HG03135 (cell line): ENCODE results near the gene AJM1.

Experiments
- ATAC-seq: cut with Tn5 transposase; IDR thresholded peaks from one replicate; pipeline ENCODE4 v1.9.1; 2021; ENCODE audit warnings: mild to moderate bottlenecking, moderate library complexity; ENCODE audit not compliant: unreplicated experiment

Gene AJM1

GRCh38 chr9:136853596-136854112 is 11.4 kb downstream of the AJM1 start:
- no peak for ATAC-seq

DNA sequence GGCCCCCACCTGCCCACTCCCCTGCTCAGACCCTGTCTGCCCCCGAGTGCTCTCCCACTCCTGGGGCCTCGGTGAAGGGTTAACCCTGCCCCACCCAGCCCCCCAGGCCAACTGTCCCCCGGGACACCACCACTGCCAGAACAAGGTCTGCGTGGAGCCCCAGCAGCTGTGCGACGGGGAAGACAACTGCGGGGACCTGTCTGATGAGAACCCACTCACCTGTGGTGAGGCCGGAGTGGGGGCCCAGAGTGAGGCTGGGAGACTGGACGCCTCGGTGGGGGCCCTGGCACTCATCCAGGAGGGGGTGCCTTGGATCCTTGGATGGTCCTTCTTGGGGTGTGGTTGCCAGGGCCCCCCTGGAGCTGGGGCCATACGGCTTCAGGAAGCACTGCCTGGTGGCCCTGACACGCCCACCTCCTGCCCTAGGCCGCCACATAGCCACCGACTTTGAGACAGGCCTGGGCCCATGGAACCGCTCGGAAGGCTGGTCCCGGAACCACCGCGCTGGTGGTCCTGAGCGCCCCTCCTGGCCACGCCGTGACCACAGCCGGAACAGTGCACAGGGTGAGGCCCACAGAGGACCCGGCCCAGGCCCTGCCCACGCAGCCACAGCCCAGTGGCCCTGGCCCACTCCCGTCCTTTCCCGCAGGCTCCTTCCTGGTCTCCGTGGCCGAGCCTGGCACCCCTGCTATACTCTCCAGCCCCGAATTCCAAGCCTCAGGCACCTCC is 12.0 kb downstream of the AJM1 start:
- no peak for ATAC-seq

DNA sequence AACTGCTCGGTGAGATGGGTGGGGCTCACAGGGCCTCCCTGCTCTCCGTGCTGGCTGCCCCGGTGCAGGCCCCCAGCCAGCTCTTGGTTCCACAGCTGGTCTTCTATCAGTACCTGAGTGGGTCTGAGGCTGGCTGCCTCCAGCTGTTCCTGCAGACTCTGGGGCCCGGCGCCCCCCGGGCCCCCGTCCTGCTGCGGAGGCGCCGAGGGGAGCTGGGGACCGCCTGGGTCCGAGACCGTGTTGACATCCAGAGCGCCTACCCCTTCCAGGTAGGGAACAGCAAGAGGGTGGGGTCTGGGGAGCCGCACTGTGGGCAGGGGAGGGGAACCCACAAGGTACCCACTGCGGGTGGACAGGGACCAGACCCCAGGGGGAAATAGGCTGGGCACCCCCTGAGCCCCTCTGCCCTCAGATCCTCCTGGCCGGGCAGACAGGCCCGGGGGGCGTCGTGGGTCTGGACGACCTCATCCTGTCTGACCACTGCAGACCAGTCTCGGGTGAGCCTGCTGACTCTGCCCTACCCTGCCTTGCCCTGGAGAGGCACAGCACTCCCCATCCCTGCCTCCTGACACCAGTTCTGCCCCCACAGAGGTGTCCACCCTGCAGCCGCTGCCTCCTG is 12.7 kb downstream of the AJM1 start:
- no peak for ATAC-seq

DNA sequence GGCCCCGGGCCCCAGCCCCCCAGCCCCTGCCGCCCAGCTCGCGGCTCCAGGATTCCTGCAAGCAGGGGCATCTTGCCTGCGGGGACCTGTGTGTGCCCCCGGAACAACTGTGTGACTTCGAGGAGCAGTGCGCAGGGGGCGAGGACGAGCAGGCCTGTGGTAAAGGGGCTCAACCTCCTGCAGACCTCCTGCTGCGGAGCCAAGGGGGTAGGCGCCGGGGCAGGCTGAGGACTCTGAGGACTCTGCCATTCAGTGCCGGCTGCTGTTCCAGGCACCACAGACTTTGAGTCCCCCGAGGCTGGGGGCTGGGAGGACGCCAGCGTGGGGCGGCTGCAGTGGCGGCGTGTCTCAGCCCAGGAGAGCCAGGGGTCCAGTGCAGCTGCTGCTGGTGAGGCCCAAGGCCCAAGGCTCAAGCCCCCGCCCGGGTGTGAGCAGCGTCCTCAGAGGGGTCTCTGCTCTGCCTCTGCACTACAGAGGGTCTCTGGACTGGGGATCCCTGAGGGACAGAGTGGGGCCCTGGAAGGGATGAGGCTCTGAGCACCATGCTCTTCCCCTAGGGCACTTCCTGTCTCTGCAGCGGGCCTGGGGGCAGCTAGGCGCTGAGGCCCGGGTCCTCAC is 13.3 kb downstream of the AJM1 start:
- no peak for ATAC-seq

DNA sequence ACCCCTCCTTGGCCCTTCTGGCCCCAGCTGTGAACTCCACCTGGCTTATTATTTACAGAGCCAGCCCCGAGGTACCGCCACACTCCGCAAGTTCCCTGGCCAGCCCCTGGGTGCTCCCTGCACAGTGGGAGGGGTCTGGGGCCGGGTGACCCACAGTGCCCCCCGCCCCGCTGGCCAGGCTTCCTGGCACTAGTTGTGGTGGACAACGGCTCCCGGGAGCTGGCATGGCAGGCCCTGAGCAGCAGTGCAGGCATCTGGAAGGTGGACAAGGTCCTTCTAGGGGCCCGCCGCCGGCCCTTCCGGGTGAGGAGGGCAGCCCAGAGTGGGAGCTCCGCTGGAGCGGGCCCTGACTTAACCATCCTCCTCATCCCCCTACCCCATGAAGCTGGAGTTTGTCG is 13.8 kb downstream of the AJM1 start:
- ATAC-seq, result no peak

DNA sequence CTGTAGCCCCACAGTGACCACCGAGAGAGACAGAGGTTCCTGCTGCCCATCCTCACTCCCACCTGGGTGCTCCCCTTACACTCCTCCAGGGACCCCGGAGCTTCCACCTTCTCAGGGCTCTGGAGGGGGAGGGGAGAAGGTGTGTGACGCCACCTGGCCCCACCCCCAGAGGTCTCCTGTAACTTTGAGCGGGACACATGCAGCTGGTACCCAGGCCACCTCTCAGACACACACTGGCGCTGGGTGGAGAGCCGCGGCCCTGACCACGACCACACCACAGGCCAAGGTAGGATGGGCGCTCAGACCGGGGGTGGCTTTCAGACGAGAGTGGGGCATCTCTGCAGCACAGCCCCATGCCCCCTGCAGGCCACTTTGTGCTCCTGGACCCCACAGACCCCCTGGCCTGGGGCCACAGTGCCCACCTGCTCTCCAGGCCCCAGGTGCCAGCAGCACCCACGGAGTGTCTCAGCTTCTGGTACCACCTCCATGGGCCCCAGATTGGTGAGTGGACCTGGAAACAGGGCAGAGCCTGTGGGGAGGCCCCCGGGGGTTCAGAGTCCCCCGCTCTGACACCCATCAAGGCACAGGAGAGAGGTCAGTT is 14.4 kb downstream of the AJM1 start:
- no peak for ATAC-seq

DNA sequence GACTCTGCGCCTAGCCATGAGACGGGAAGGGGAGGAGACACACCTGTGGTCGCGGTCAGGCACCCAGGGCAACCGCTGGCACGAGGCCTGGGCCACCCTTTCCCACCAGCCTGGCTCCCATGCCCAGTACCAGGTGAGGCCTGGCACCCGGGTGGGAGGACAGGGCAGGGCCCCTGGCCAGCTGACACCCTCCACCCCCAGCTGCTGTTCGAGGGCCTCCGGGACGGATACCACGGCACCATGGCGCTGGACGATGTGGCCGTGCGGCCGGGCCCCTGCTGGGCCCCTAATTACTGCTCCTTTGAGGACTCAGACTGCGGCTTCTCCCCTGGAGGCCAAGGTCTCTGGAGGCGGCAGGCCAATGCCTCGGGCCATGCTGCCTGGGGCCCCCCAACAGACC is 14.9 kb downstream of the AJM1 start:
- no peak for ATAC-seq

GRCh38 chr9:136857581-136858412 is 15.5 kb downstream of the AJM1 start:
- ATAC-seq, result no peak

- ATAC-seq, result no peak
Measured at GRCh38 chr9:136858452-136858843, 16.2 kb downstream of the AJM1 start.

DNA sequence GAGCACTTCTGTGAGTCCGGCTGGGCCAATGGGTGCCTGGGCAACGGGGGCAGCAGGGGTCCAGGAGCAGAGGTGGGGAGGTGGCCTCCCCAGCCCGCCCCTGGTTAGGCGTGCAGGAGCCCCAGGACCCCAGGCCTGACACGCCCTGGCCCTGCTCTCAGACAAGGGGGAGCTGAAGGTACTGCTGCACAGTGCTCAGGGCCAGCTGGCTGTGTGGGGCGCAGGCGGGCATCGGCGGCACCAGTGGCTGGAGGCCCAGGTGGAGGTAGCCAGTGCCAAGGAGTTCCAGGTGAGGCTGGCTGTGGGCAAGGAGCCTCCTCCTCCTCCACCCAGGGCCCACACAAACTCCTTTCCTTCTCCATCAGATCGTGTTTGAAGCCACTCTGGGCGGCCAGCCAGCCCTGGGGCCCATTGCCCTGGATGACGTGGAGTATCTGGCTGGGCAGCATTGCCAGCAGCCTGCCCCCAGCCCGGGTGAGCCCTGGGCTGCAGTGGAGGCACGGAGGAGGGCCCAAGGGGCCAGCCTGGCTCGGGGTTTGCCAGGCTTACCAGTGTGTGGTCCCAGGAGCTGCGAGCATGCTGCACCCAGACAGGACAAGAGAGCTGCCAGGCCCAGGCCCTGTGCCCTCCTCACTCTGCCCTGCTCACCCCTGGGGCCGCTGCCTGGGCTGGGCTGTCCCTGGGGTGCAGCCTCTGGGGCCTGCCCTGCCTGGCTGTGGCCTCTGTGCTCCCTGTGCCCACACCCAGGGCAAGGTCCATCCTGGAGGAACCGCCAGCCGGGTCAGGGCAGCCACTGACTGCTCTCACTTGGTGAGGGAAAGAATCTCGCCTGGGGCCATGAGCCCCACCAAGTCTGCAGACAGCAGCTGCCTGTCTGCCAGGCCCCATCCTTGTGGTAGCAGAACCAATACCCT is 16.8 kb downstream of the AJM1 start:
- ATAC-seq, result no peak

DNA sequence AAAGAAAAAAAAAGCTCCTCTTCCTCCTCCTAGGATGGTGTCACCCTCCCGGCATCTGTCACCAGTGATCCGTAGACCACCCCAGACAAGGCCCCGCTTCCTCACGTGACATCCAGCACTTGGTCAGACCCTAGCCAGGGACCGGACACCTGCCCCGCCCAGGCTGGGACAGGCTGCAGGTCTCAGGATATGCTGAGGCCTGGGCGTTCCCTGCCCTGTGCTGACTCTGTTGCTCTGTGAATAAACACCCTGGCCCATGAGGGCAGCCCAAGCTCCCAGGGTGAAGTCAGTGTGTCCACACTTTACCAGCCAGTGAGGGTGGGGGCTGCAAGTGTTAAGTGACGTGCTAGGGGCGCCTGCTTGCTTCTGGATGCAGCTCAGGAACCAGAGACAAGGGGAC is 18.3 kb downstream of the AJM1 start:
- no peak for ATAC-seq

- no peak for ATAC-seq
Measured at GRCh38 chr9:136860933-136861873, 18.9 kb downstream of the AJM1 start.

DNA sequence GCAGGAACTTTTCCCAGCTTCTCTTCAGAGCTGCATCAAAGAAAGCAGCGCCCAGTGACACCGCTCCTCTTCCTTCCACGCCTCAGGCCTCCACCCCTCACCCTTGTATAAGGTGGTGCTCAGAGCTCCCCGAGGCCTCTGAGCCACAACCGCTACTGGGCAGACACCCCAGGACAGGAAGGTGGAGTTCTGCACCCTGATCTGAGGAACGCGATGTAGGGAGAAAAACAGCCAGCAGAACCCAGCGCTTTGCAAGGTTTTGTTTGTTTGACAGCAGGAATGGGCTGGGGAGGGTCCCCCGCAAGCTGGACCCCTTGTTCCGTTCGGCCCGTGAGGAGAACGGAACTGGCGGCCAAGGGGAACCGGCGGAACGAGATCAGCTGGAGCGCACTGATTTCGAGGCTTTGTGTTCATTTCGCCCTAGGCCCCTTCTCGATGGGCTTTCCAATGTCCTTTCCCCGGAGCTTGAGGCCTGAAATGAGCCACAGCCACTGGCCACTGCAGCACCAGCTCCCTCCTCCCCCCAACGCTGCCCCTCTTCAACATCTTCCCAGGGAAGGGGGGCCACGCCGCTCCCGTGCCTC is 19.7 kb downstream of the AJM1 start:
- ATAC-seq, result no peak

DNA sequence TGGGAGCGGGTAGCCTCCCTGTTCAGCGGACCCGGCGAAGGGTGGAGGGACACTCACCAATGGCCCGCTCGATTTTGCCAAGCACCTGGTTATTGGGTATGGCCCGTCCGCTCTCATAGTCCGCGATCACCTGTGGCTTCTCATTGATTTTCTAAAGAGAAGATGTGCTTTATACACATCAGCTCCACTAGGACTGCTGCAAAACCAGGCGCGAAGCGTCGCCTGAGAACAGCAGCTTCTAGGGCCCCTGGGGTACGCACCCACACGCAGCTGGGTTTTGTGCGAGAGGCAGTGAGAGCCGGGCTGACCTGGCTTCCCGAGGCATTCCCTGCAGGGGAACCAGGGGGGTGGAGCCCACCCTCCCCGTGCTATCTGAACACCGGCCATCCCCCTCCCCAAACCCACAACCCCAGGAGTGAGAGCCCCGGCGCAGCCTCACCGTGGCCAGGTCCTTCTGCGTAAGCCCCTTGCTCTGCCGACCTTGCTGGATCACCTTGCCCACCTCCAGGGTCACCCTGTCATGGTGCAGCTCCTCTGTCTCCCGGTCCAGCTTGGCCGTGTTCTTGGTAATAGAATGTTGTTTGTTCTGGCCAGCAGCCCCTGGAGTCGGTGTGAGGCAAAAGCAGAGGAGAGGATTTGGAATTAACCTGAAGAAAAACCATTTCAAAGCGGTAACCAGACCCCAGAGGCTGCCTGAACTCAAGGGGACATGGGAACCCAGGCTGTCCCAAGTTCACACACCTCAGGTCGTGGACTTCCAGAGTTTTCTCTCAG is 20.8 kb downstream of the AJM1 start:
- no peak for ATAC-seq

- ATAC-seq, result no peak
Measured at GRCh38 chr9:136863623-136864273, 21.5 kb downstream of the AJM1 start.

GRCh38 chr9:136865041-136865767 is 22.9 kb downstream of the AJM1 start:
- ATAC-seq, result no peak

DNA sequence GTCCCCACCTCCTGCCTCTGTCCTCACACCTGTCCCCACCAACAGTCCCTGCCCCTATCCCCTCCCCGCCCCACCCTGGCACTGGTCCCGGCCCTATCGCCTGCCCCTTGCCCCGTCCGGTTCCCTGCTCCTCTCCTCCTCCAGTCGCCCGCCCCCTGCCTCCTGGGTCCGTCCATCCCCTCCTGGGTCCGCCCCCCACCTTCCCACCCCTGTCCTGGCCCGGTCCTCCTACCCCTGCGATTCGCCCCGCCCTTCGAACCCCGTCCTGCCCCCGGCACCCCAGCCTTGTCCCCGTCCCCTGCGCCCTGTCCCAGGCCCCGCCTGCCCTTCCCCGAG is 23.5 kb downstream of the AJM1 start:
- ATAC-seq, result no peak
